Body of pancreas (tissue), 4 donors: ENCODE data around the gene CORO1C.

ENCODE experiments used
- POLR2A ChIP-seq, 3 donors: fragments of 450-650 bp; IDR thresholded peaks; one replicate each; pipeline ENCODE4 v1.6.1; 2016; ENCODE audit warnings: antibody characterized with exemption in 3 of 3, mild to moderate bottlenecking in 2 of 3
- TF ChIP-seq, protein P1 (sequence below), 7 experiments: fragments of 450-650 bp in 4 of 7; fragments of 200-600 bp in 3 of 7; sonication (generic) in 3 of 7; IDR thresholded peaks; one replicate each; pipeline ENCODE4 v1.5.1; 2016 to 2019; ENCODE audit warnings: antibody characterized with exemption in 7 of 7

DNA sequence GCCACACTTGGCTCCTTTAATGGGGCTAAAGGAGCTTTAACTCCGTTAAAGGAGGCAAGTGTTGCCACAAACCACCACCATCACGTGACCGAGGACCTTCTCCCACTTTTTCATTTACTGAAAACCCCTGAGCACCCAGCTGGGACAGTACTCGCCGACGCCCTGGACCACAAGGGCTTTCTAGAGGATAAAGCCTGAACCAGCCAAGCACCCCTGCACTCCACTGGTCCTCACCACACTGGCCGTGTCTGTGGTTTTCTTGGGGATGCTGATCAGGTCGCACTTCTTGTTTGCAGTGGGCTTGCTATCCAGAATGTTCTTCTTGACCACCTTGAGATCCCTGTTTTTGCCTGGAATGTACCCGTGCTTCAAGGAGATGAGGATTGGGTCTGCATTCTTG is 82.9 kb downstream of the CORO1C start:
- TF ChIP-seq POLR2A (IDR thresholded peaks at IDR 0.05): no peak
- TF ChIP-seq, protein P1, sequence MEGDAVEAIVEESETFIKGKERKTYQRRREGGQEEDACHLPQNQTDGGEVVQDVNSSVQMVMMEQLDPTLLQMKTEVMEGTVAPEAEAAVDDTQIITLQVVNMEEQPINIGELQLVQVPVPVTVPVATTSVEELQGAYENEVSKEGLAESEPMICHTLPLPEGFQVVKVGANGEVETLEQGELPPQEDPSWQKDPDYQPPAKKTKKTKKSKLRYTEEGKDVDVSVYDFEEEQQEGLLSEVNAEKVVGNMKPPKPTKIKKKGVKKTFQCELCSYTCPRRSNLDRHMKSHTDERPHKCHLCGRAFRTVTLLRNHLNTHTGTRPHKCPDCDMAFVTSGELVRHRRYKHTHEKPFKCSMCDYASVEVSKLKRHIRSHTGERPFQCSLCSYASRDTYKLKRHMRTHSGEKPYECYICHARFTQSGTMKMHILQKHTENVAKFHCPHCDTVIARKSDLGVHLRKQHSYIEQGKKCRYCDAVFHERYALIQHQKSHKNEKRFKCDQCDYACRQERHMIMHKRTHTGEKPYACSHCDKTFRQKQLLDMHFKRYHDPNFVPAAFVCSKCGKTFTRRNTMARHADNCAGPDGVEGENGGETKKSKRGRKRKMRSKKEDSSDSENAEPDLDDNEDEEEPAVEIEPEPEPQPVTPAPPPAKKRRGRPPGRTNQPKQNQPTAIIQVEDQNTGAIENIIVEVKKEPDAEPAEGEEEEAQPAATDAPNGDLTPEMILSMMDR (IDR thresholded peaks at IDR 0.05): no peak
